Activated CD4-positive, alpha-beta T cell treated with anti-CD3 and anti-CD28 coated beads for 36 hours (primary cell): ENCODE measurements around the gene CDC42EP3. TPM values are rescaled to one million over a fixed set of nuclear protein-coding genes. Genes with fewer than 3 reads are reported as not detected.
A peak's percentile ranks its signal among the peaks of the same experiment; 100 is the strongest.

ENCODE experiments used
- ATAC-seq: fragments of 200-7000 bp; cut with Tn5 transposase; one replicate; pipeline ENCODE4 v1.10.0; 2021; ENCODE audit warnings: mild to moderate bottlenecking, moderate library complexity
- CTCF ChIA-PET: fragments of 350-600 bp; sonication (Branson Sonifier 250); formaldehyde crosslinking; loops from one replicate; lab custom pipeline; 2021; ENCODE audit warnings: antibody characterized with exemption; lab: Charles Lee
- POLR2A ChIA-PET: fragments of 350-600 bp; sonication (Branson Sonifier 250); formaldehyde crosslinking; loops from one replicate; lab custom pipeline; 2021; ENCODE audit warnings: antibody characterized with exemption, inconsistent platforms; lab: Charles Lee
- DNase-seq: peaks from one replicate; pipeline ENCODE4 v3.0.0-alpha.2; 2020
- H3K27ac Mint-ChIP-seq: one replicate; pipeline ENCODE4 v1.8.0; 2021; ENCODE audit warnings: mixed read lengths
- H3K27me3 Mint-ChIP-seq: one replicate; pipeline ENCODE4 v1.8.0; 2021; ENCODE audit warnings: mixed read lengths
- H3K36me3 Mint-ChIP-seq: one replicate; pipeline ENCODE4 v1.8.0; 2021; ENCODE audit warnings: low read depth, mixed read lengths
- H3K4me1 Mint-ChIP-seq: one replicate; pipeline ENCODE4 v1.8.0; 2021; ENCODE audit warnings: mixed read lengths
- H3K4me3 Mint-ChIP-seq: one replicate; pipeline ENCODE4 v1.8.0; 2021; ENCODE audit warnings: mild to moderate bottlenecking, moderate library complexity, mixed read lengths
- H3K9me3 Mint-ChIP-seq: one replicate; pipeline ENCODE4 v1.8.0; 2021; ENCODE audit warnings: low read depth, mixed read lengths
- intact Hi-C, 2 experiments: fragments of 100-400 bp; cut with DNase I in 1 of 2; cut with micrococcal nuclease in 1 of 2; formaldehyde crosslinking; loops; one replicate each; pipeline versions ENCODE4 v1.14.2 to v1.15.1; 2022 to 2024; cut with DNase I, micrococcal nuclease
- total RNA-seq, 2 experiments: library from RNA; stranded (reverse); gene quantifications; one replicate each; pipeline ENCODE4 v1.2.3, GENCODE V29; 2021

The CDC42EP3 gene
- total RNA-seq, 2 experiments from 2014 or later, result 16.4 to 25.2 TPM

- POLR2A ChIA-PET, result no interaction called here
- Mint-ChIP-seq H3K4me1 (peaks cover 86% of the 10 kb centered on the region), H3K4me3 (no peak overlapping the region), H3K36me3 (peaks cover 77% of the 10 kb centered on the region), H3K27me3 (no peaks in the 10 kb centered on the region), H3K27ac (peak overlapping the region; percentile 68), H3K9me3 (peaks cover 7% of the 10 kb centered on the region)
- peak; percentile 46 for ATAC-seq
- peak; percentile 35 for DNase-seq
- CTCF ChIA-PET, result interaction anchor here (0.8 to 1.3 kb wide), 5 partner anchors 12 to 232 kb away, joined by 3 to 4 read pairs (median 3); no protein-coding TSS in a partner anchor
- intact Hi-C loops, result loop anchor here in 1 of 2 experiments (2.0 kb wide), 1 partner anchor 39 kb away; no protein-coding TSS in a partner anchor
Observed at GRCh38 chr2:37645362-37645761, 26.1 kb downstream of the CDC42EP3 start.

GRCh38 chr2:37644191-37644590 is 27.3 kb downstream of the CDC42EP3 start:
- intact Hi-C loops, result loop anchor here in 1 of 2 experiments (2.0 kb wide), 1 partner anchor 41 kb away; no protein-coding TSS in a partner anchor
- peaks cover 75% of the 10 kb centered on the region for H3K36me3 Mint-ChIP-seq
- DNase-seq (no peak), ATAC-seq (no peak)
- H3K9me3 Mint-ChIP-seq, result peaks cover 7% of the 10 kb centered on the region
- CTCF ChIA-PET, result interaction anchor here (0.8 to 1.2 kb wide), 8 partner anchors 10 to 233 kb away, joined by 3 to 4 read pairs (median 3); no protein-coding TSS in a partner anchor
- H3K4me3 Mint-ChIP-seq, result no peak overlapping the region
- POLR2A ChIA-PET, result no interaction called here
- peak overlapping the region; percentile 76 for H3K27ac Mint-ChIP-seq
- peaks cover 79% of the 10 kb centered on the region for H3K4me1 Mint-ChIP-seq
- H3K27me3 Mint-ChIP-seq, result no peaks in the 10 kb centered on the region

GRCh38 chr2:37643730-37644078 is 27.7 kb downstream of the CDC42EP3 start:
- ATAC-seq (no peak), DNase-seq (no peak)
- Mint-ChIP-seq H3K27me3 (no peaks in the 10 kb centered on the region), H3K27ac (peak overlapping the region; percentile 76), H3K36me3 (peaks cover 74% of the 10 kb centered on the region), H3K4me3 (no peak overlapping the region), H3K9me3 (peaks cover 7% of the 10 kb centered on the region), H3K4me1 (peaks cover 80% of the 10 kb centered on the region)
- ChIA-PET POLR2A (interaction anchor here (1.0 kb wide), 1 partner anchor 18 kb away, joined by 3 read pairs; no protein-coding TSS in a partner anchor), CTCF (interaction anchor here (0.6 to 1.2 kb wide), 6 partner anchors 17 to 249 kb away, joined by 3 to 4 read pairs (median 3); no protein-coding TSS in a partner anchor)
- intact Hi-C loops, result loop anchor here in 1 of 2 experiments (2.0 kb wide), 1 partner anchor 41 kb away; no protein-coding TSS in a partner anchor

GRCh38 chr2:37642907-37643729 is 28.3 kb downstream of the CDC42EP3 start:
- Mint-ChIP-seq H3K27ac (peak overlapping the region; percentile 76), H3K9me3 (peaks cover 5% of the 10 kb centered on the region), H3K4me3 (no peak overlapping the region), H3K27me3 (no peaks in the 10 kb centered on the region), H3K4me1 (peaks cover 75% of the 10 kb centered on the region), H3K36me3 (peaks cover 68% of the 10 kb centered on the region)
- ChIA-PET CTCF (interaction anchor here (0.6 to 1.2 kb wide), 6 partner anchors 17 to 249 kb away, joined by 3 to 4 read pairs (median 3); no protein-coding TSS in a partner anchor), POLR2A (interaction anchor here (0.7 to 1.0 kb wide), 2 partner anchors 18 to 70 kb away, joined by 3 read pairs; no protein-coding TSS in a partner anchor)
- DNase-seq, result no peak
- intact Hi-C loops, result no loop called here
- peak; percentile 45 for ATAC-seq

- intact Hi-C loops, result no loop called here
- Mint-ChIP-seq H3K27ac (peak overlapping the region; percentile 59), H3K27me3 (no peaks in the 10 kb centered on the region), H3K36me3 (peaks cover 55% of the 10 kb centered on the region), H3K4me1 (peaks cover 72% of the 10 kb centered on the region), H3K4me3 (no peak overlapping the region), H3K9me3 (peaks cover 4% of the 10 kb centered on the region)
- POLR2A ChIA-PET, result no interaction called here
- no peak for DNase-seq
- ATAC-seq, result no peak
- CTCF ChIA-PET, result interaction anchor here (1.2 kb wide), 1 partner anchor 16 kb away, joined by 4 read pairs; no protein-coding TSS in a partner anchor
Observed at GRCh38 chr2:37641582-37642171, 29.8 kb downstream of the CDC42EP3 start.

- Mint-ChIP-seq H3K27me3 (no peaks in the 10 kb centered on the region), H3K4me1 (peaks cover 74% of the 10 kb centered on the region), H3K9me3 (peaks cover 4% of the 10 kb centered on the region), H3K36me3 (peaks cover 37% of the 10 kb centered on the region), H3K27ac (no peak overlapping the region), H3K4me3 (no peak overlapping the region)
- ATAC-seq, result no peak
- intact Hi-C loops, result loop anchor here (5.0 kb wide), 3 partner anchors 37 to 262 kb away; no protein-coding TSS in a partner anchor
- POLR2A ChIA-PET, result no interaction called here
- no peak for DNase-seq
- CTCF ChIA-PET, result no interaction called here
Observed at GRCh38 chr2:37639631-37640030, 31.8 kb downstream of the CDC42EP3 start.

GRCh38 chr2:37638973-37639372 is 32.5 kb downstream of the CDC42EP3 start:
- H3K27ac Mint-ChIP-seq, result no peak overlapping the region
- no peak overlapping the region for H3K4me3 Mint-ChIP-seq
- peaks cover 3% of the 10 kb centered on the region for H3K9me3 Mint-ChIP-seq
- POLR2A ChIA-PET, result no interaction called here
- peaks cover 74% of the 10 kb centered on the region for H3K4me1 Mint-ChIP-seq
- H3K27me3 Mint-ChIP-seq, result no peaks in the 10 kb centered on the region
- no peak for ATAC-seq
- peaks cover 31% of the 10 kb centered on the region for H3K36me3 Mint-ChIP-seq
- CTCF ChIA-PET, result no interaction called here
- intact Hi-C loops, result loop anchor here (5.0 kb wide), 3 partner anchors 37 to 262 kb away; no protein-coding TSS in a partner anchor
- no peak for DNase-seq

- peaks cover 72% of the 10 kb centered on the region for H3K4me1 Mint-ChIP-seq
- intact Hi-C loops, result loop anchor here (2.0 to 5.0 kb wide), 4 partner anchors 33 to 261 kb away; partner anchors contain the start of gene CDC42EP3 (in 1 of the 2)
- no peaks in the 10 kb centered on the region for H3K27me3 Mint-ChIP-seq
- DNase-seq, result no peak
- H3K4me3 Mint-ChIP-seq, result no peak overlapping the region
- no peak for ATAC-seq
- H3K27ac Mint-ChIP-seq, result no peak overlapping the region
- CTCF ChIA-PET, result interaction anchor here (1.3 kb wide), 1 partner anchor 224 kb away, joined by 3 read pairs; no protein-coding TSS in a partner anchor
- peaks cover 2% of the 10 kb centered on the region for H3K9me3 Mint-ChIP-seq
- POLR2A ChIA-PET, result no interaction called here
- peaks cover 21% of the 10 kb centered on the region for H3K36me3 Mint-ChIP-seq
Observed at GRCh38 chr2:37637985-37638384, 33.5 kb downstream of the CDC42EP3 start.

- H3K4me3 Mint-ChIP-seq, result no peak overlapping the region
- no peaks in the 10 kb centered on the region for H3K9me3 Mint-ChIP-seq
- ATAC-seq, result no peak
- H3K36me3 Mint-ChIP-seq, result peaks cover 14% of the 10 kb centered on the region
- DNase-seq, result no peak
- H3K4me1 Mint-ChIP-seq, result peaks cover 70% of the 10 kb centered on the region
- H3K27ac Mint-ChIP-seq, result peak overlapping the region; percentile 83
- H3K27me3 Mint-ChIP-seq, result no peaks in the 10 kb centered on the region
- intact Hi-C loops, result loop anchor here (2.0 to 5.0 kb wide), 4 partner anchors 33 to 260 kb away; partner anchors contain the start of gene CDC42EP3 (in 1 of the 2)
- ChIA-PET POLR2A (no interaction called here), CTCF (interaction anchor here (1.0 to 1.3 kb wide), 2 partner anchors 11 to 223 kb away, joined by 3 to 4 read pairs; no protein-coding TSS in a partner anchor)
Observed at GRCh38 chr2:37637190-37637860, 34.1 kb downstream of the CDC42EP3 start.

GRCh38 chr2:37636381-37637066 is 34.9 kb downstream of the CDC42EP3 start:
- intact Hi-C loops, result loop anchor here (2.0 to 5.0 kb wide), 4 partner anchors 34 to 259 kb away; partner anchors contain the start of gene CDC42EP3 (in 1 of the 2)
- ATAC-seq (no peak), DNase-seq (no peak)
- Mint-ChIP-seq H3K27ac (peak overlapping the region; percentile 83), H3K27me3 (no peaks in the 10 kb centered on the region), H3K4me3 (no peak overlapping the region), H3K9me3 (no peaks in the 10 kb centered on the region), H3K36me3 (peaks cover 6% of the 10 kb centered on the region), H3K4me1 (peaks cover 62% of the 10 kb centered on the region)
- CTCF ChIA-PET, result interaction anchor here (1.0 to 1.3 kb wide), 2 partner anchors 12 to 222 kb away, joined by 3 to 4 read pairs; no protein-coding TSS in a partner anchor
- POLR2A ChIA-PET, result no interaction called here
